Ishikawa (cell line): ENCODE measurements around the gene PRDM9.

ENCODE experiments used
- EP300 ChIP-seq: IDR thresholded peaks from 2 replicates; pipeline ENCODE4 v1.6.1; 2012; ENCODE audit warnings: borderline replicate concordance
- REST ChIP-seq: IDR thresholded peaks from 2 replicates; pipeline ENCODE4 v1.6.1; 2012; ENCODE audit warnings: low read depth, mild to moderate bottlenecking
- TCF12 ChIP-seq: IDR thresholded peaks from 2 replicates; pipeline ENCODE4 v1.6.1; 2012; ENCODE audit warnings: low read depth
- YY1 ChIP-seq: IDR thresholded peaks from 2 replicates; pipeline ENCODE4 v1.6.1; 2012; ENCODE audit warnings: low read depth

GRCh38 chr5:23523998-23524397 lies 16.6 kb downstream of the PRDM9 start:
- no peak for TF ChIP-seq YY1
- TF ChIP-seq REST = no peak
- no peak for TF ChIP-seq EP300
- TF ChIP-seq TCF12 = no peak
